SK-N-MC (cell line): ENCODE measurements around the gene THEM4.

Source experiments
- DNase-seq: peaks from one replicate; pipeline ENCODE4 v3.0.0-alpha.2; 2011; ENCODE audit warnings: low read depth, low spot score
- H3K27ac ChIP-seq: fragments of 200-600 bp; sonication (generic); 2 replicates; pipeline ENCODE4 v1.5.1; 2016; ENCODE audit warnings: mixed run types
- H3K36me3 ChIP-seq: fragments of 200-600 bp; sonication (generic); 2 replicates; pipeline ENCODE4 v1.6.1; 2017; ENCODE audit warnings: antibody characterized with exemption, low read length, mixed read lengths; ENCODE audit not compliant: insufficient read depth
- H3K4me3 ChIP-seq: fragments of 200-600 bp; sonication (generic); 2 replicates; pipeline ENCODE4 v1.5.1; 2016
- H3K9ac ChIP-seq: fragments of 200-600 bp; sonication (generic); 2 replicates; pipeline ENCODE4 v1.8.0; 2017; ENCODE audit warnings: mixed run types, mixed read lengths; ENCODE audit not compliant: insufficient read length
- H3K9me3 ChIP-seq: fragments of 200-600 bp; sonication (generic); 2 replicates; pipeline ENCODE4 v1.6.1; 2017; ENCODE audit warnings: low read depth, mild to moderate bottlenecking, antibody characterized with exemption, low read length, moderate library complexity, mixed read lengths
- EZH2 ChIP-seq: fragments of 200-600 bp; sonication (generic); IDR thresholded peaks from one replicate; pipeline ENCODE4 v1.6.1; 2017; ENCODE audit warnings: antibody characterized with exemption
- FOXP2 ChIP-seq: optimal IDR thresholded peaks from 2 replicates; pipeline ENCODE3; 2011; ENCODE audit warnings: mild to moderate bottlenecking, moderate library complexity; ENCODE audit not compliant: insufficient read depth; ENCODE audit errors: extremely low read length, control extremely low read depth
- POLR2AphosphoS5 ChIP-seq: IDR thresholded peaks from 2 replicates; pipeline ENCODE4 v1.6.1; 2012; ENCODE audit warnings: mild to moderate bottlenecking, low read depth, low read length, borderline replicate concordance

Gene THEM4

GRCh38 chr1:151847867-151848596 lies 61.3 kb downstream of the THEM4 start:
- H3K4me3 ChIP-seq, result no peak overlapping the region
- no peak overlapping the region for H3K27ac ChIP-seq
- TF ChIP-seq POLR2AphosphoS5 (no peak), EZH2 (no peak), FOXP2 (no peak)
- H3K9ac ChIP-seq, result no peak overlapping the region
- H3K36me3 ChIP-seq, result no peaks in the 10 kb centered on the region
- H3K9me3 ChIP-seq, result no peaks in the 10 kb centered on the region
- no peak for DNase-seq

GRCh38 chr1:151846686-151847237 lies 62.5 kb downstream of the THEM4 start:
- H3K4me3 ChIP-seq, result no peak overlapping the region
- no peak overlapping the region for H3K9ac ChIP-seq
- no peaks in the 10 kb centered on the region for H3K36me3 ChIP-seq
- H3K9me3 ChIP-seq, result no peaks in the 10 kb centered on the region
- TF ChIP-seq EZH2 (no peak), FOXP2 (no peak), POLR2AphosphoS5 (no peak)
- H3K27ac ChIP-seq, result no peak overlapping the region
- DNase-seq, result no peak

- H3K36me3 ChIP-seq, result no peaks in the 10 kb centered on the region
- no peak overlapping the region for H3K27ac ChIP-seq
- no peak overlapping the region for H3K9ac ChIP-seq
- no peaks in the 10 kb centered on the region for H3K9me3 ChIP-seq
- no peak overlapping the region for H3K4me3 ChIP-seq
- TF ChIP-seq FOXP2 (no peak), EZH2 (no peak), POLR2AphosphoS5 (no peak)
- no peak for DNase-seq
Observed at GRCh38 chr1:151846062-151846568, 63.2 kb downstream of the THEM4 start.

- H3K9me3 ChIP-seq, result no peaks in the 10 kb centered on the region
Observed at GRCh38 chr1:151843398-151843797, 65.9 kb downstream of the THEM4 start.

GRCh38 chr1:151841141-151841540 lies 68.2 kb downstream of the THEM4 start:
- TF ChIP-seq FOXP2 (no peak), POLR2AphosphoS5 (no peak), EZH2 (no peak)
- no peaks in the 10 kb centered on the region for H3K36me3 ChIP-seq
- DNase-seq, result no peak
- no peak overlapping the region for H3K27ac ChIP-seq
- no peak overlapping the region for H3K4me3 ChIP-seq
- H3K9me3 ChIP-seq, result no peaks in the 10 kb centered on the region
- H3K9ac ChIP-seq, result no peak overlapping the region

More at GRCh38 chr1:151843398-151843797, 65.9 kb downstream of the THEM4 start:
- Histone ChIP-seq H3K27ac (no peak overlapping the region), H3K36me3 (no peaks in the 10 kb centered on the region), H3K4me3 (no peak overlapping the region), H3K9ac (no peak overlapping the region)
- TF ChIP-seq POLR2AphosphoS5, result no peak
- no peak for TF ChIP-seq EZH2
- TF ChIP-seq FOXP2, result no peak
- no peak for DNase-seq

- no peak for DNase-seq
- H3K9ac ChIP-seq, result no peak overlapping the region
- no peak overlapping the region for H3K4me3 ChIP-seq
- H3K9me3 ChIP-seq, result no peaks in the 10 kb centered on the region
- TF ChIP-seq POLR2AphosphoS5 (no peak), FOXP2 (no peak), EZH2 (no peak)
- no peaks in the 10 kb centered on the region for H3K36me3 ChIP-seq
- H3K27ac ChIP-seq, result no peak overlapping the region
Observed at GRCh38 chr1:151840421-151840820, 68.9 kb downstream of the THEM4 start.

GRCh38 chr1:151839457-151840403 lies 69.6 kb downstream of the THEM4 start, which contains the start of gene C2CD4D:
Gene C2CD4D, minus strand, starts transcription at chr1:151839820. Its CDS starts 831 bp downstream, at chr1:151838989.
- Histone ChIP-seq H3K36me3 (no peaks in the 10 kb centered on the region), H3K4me3 (no peak within 1 kb of the TSS), H3K9ac (no peak within 1 kb of the TSS), H3K27ac (no peak within 1 kb of the TSS), H3K9me3 (no peaks in the 10 kb centered on the region)
- DNase-seq, result no peak
- TF ChIP-seq EZH2 (no peak), POLR2AphosphoS5 (no peak), FOXP2 (no peak)

- no peak overlapping the region for H3K27ac ChIP-seq
- no peaks in the 10 kb centered on the region for H3K9me3 ChIP-seq
- H3K9ac ChIP-seq, result no peak overlapping the region
- DNase-seq, result no peak
- TF ChIP-seq EZH2 (no peak), POLR2AphosphoS5 (no peak), FOXP2 (no peak)
- no peaks in the 10 kb centered on the region for H3K36me3 ChIP-seq
- no peak overlapping the region for H3K4me3 ChIP-seq
Observed at GRCh38 chr1:151839082-151839412, 70.3 kb downstream of the THEM4 start.
